Measurements from ENCODE around the gene CCSER1.

DNA sequence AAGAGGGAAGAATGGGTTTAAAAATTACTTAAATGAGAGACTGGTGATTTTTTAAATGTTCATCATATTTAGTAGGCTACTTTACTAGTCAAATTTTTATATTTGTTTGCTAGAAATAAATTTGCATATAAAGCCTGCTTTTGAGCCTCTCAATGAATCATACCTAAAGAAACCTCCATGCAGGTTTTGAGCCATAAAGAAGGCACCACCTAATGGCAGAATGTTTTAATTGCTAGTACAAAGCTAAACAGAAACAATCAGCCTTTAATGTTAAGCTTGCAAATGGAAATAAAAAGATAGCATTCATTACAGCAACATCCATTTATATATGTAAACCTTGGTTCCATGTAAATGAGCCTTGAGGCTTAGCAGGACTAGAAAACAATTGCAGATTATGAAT lies 989.7 kb downstream of the CCSER1 start:
- TF ChIP-seq, protein P1, sequence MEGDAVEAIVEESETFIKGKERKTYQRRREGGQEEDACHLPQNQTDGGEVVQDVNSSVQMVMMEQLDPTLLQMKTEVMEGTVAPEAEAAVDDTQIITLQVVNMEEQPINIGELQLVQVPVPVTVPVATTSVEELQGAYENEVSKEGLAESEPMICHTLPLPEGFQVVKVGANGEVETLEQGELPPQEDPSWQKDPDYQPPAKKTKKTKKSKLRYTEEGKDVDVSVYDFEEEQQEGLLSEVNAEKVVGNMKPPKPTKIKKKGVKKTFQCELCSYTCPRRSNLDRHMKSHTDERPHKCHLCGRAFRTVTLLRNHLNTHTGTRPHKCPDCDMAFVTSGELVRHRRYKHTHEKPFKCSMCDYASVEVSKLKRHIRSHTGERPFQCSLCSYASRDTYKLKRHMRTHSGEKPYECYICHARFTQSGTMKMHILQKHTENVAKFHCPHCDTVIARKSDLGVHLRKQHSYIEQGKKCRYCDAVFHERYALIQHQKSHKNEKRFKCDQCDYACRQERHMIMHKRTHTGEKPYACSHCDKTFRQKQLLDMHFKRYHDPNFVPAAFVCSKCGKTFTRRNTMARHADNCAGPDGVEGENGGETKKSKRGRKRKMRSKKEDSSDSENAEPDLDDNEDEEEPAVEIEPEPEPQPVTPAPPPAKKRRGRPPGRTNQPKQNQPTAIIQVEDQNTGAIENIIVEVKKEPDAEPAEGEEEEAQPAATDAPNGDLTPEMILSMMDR (IDR thresholded peaks at IDR 0.05; ENCODE audit: poor library complexity, severe bottlenecking): no peak
- TF ChIP-seq TAF1 (IDR thresholded peaks at IDR 0.05; ENCODE audit: low read depth) (no peak), SMC3 (conservative IDR thresholded peaks at IDR 0.05; ENCODE audit: poor library complexity) (no peak), EP300 (conservative IDR thresholded peaks at IDR 0.05; ENCODE audit: poor library complexity, severe bottlenecking) (no peak), EZH2 (IDR thresholded peaks at IDR 0.05; ENCODE audit: borderline replicate concordance, insufficient read depth, low read length, poor library complexity, severe bottlenecking) (no peak), MXI1 (conservative IDR thresholded peaks at IDR 0.05; ENCODE audit: poor library complexity, severe bottlenecking) (no peak), POLR2AphosphoS5 (IDR thresholded peaks at IDR 0.05) (no peak)

Measured in neural cell (in vitro differentiated cells).